MM.1S (cell line): Measurements from ENCODE around the gene NUAK1.

Source experiments
- CTCF ChIP-seq: fragments of 300-600 bp; sonication (generic); IDR thresholded peaks from 2 replicates; pipeline ENCODE4 v1.5.1; 2016; ENCODE audit warnings: antibody characterized with exemption, low read length, mixed read lengths
- EZH2phosphoT487 ChIP-seq: fragments of 300-600 bp; sonication (generic); IDR thresholded peaks from 2 replicates; pipeline ENCODE4 v1.6.1; 2018; ENCODE audit warnings: antibody characterized with exemption, low read length

- TF ChIP-seq EZH2phosphoT487 (no peak), CTCF (no peak)
Measured at GRCh38 chr12:106108185-106108835, 30.4 kb downstream of the NUAK1 start.
